BLaER1 treated with 17β-estradiol and CSF1 and Interleukin-3, amounts not matched to agents 10 nM and 100 nM (cell line): ENCODE results near the gene PNPLA1.

Experiments
- H3K27ac ChIP-seq, 11 experiments: shearing (Covaris generic); formaldehyde crosslinking; 2 replicates each; pipeline ENCODE4 v1.8.1; 2022
- H3K27me3 ChIP-seq, 11 experiments: shearing (Covaris generic); formaldehyde crosslinking; 2 replicates each; pipeline ENCODE4 v1.8.1; 2022
- H3K36me3 ChIP-seq, 11 experiments: shearing (Covaris generic); formaldehyde crosslinking; 2 replicates each; pipeline ENCODE4 v1.8.1; 2022
- H3K4me1 ChIP-seq, 10 experiments: shearing (Covaris generic); formaldehyde crosslinking; 2 replicates each; pipeline ENCODE4 v1.8.1; 2022
- H3K4me2 ChIP-seq, 11 experiments: shearing (Covaris generic); formaldehyde crosslinking; 2 replicates each; pipeline ENCODE4 v1.8.1; 2022
- H3K4me3 ChIP-seq, 10 experiments: shearing (Covaris generic); formaldehyde crosslinking; 2 replicates each; pipeline ENCODE4 v1.8.1; 2022
- H3K9ac ChIP-seq, 11 experiments: shearing (Covaris generic); formaldehyde crosslinking; 2 replicates each; pipeline ENCODE4 v1.8.1; 2022
- H3K9me3 ChIP-seq, 11 experiments: shearing (Covaris generic); formaldehyde crosslinking; replicated peaks in 1 of 11; 2 replicates each; pipeline ENCODE4 v1.8.1; 2022
- H4K20me1 ChIP-seq, 11 experiments: shearing (Covaris generic); formaldehyde crosslinking; 2 replicates each; pipeline ENCODE4 v1.8.1; 2022
- Cebpa-rat ChIP-seq, 11 experiments: shearing (Covaris generic); IDR thresholded peaks; 2 replicates each; pipeline ENCODE4 v1.8.1; 2022

PNPLA1 gene

DNA sequence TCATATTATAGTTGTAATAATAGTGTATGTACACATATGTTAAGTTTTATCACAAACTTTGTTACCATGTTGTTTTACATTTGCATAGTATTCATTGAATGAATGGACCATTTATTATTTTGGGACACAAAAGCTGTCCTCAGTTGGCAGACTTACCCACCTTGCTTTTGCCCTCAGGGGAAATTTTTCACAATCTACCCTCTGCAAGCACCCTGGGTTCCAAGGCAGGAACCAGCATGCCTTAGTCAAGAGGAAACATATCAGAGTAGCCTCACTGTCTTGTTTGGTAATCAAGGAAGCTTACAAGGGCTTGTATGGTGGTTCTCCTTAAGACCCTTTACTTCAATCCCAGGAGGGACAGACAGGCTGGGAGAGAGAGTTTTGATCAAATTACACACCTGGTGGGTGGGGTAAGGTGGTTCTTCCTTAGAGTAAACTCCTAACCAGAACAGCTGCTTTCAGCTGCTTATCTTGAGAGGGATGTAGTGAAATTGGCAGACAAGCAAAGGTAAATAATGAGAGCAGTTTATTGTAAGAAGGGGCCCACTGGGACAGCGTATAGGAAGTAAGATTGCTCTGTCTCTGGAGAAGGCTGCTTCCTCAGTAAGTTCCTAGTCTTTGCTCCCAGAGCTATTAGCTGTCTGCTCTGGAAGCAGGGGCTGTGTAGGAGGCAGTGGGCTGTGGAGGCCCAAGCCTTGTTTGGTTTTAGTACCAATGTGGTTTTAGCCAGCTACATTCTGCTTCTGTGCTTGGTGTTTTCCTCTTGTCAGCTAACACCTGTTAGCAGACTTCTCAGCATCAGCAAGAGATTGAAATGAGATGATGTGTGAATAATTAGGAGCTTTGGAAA is 42.3 kb upstream of the PNPLA1 start:
- Histone ChIP-seq H3K4me3 (no peak overlapping the region), H3K4me1 (peaks cover 23 to 62% (median 53%) of the 10 kb centered on the region in 10 experiments), H3K36me3 (peaks cover 84 to 100% (median 95%) of the 10 kb centered on the region in 11 experiments), H3K9ac (peak overlapping the region in 2 of 11 experiments; percentile 19 to 34; a peak in 3 of 22 replicates), H4K20me1 (peaks cover 0 to 32% (median 10%) of the 10 kb centered on the region in 11 experiments; a peak in 11 of 22 replicates), H3K4me2 (peak overlapping the region; percentile 5 to 69 (median 64); a peak in 16 of 22 replicates), H3K9me3 (no peaks in the 10 kb centered on the region), H3K27ac (0 out of 22 replicates have a peak overlapping the region, but pooled peaks of 3 of the 11 experiments have one; percentile 1 to 29 (median 6)), H3K27me3 (no peaks in the 10 kb centered on the region)
- TF ChIP-seq Cebpa-rat (IDR thresholded peaks at IDR 0.05), result no peak

DNA sequence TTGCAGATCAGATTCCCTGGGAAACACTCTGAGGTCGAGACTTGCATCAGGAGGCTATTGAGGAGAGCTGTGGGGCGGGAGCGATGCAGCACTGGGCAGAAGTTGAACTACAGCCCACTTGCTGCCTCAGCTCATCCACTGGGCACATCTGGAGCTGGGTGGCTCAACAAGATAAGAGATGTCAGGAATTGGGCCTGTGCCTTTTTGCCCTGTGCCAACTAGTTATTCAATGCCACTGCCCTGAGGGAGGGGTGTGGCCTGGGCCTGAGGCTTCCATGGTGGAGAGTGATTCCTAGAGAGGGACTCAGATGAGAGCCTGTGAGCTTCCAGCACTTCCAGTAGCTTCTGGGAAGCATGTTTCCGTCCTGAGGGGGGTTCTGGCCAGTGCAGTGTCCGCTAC is 40.6 kb upstream of the PNPLA1 start:
- peaks cover 20 to 61% (median 52%) of the 10 kb centered on the region in 10 experiments for H3K4me1 ChIP-seq
- H4K20me1 ChIP-seq, result peaks cover 0 to 30% (median 10%) of the 10 kb centered on the region in 11 experiments; a peak in 10 of 22 replicates
- H3K36me3 ChIP-seq, result peaks cover 83 to 100% (median 94%) of the 10 kb centered on the region in 11 experiments
- no peak overlapping the region for H3K9ac ChIP-seq
- no peak for TF ChIP-seq Cebpa-rat (IDR thresholded peaks at IDR 0.05)
- peak overlapping the region in 2 of 11 experiments; percentile 66 to 67; a peak in 1 of 22 replicates for H3K4me2 ChIP-seq
- no peak overlapping the region for H3K4me3 ChIP-seq
- H3K9me3 ChIP-seq, result no peaks in the 10 kb centered on the region
- no peak overlapping the region for H3K27ac ChIP-seq
- no peaks in the 10 kb centered on the region for H3K27me3 ChIP-seq

DNA sequence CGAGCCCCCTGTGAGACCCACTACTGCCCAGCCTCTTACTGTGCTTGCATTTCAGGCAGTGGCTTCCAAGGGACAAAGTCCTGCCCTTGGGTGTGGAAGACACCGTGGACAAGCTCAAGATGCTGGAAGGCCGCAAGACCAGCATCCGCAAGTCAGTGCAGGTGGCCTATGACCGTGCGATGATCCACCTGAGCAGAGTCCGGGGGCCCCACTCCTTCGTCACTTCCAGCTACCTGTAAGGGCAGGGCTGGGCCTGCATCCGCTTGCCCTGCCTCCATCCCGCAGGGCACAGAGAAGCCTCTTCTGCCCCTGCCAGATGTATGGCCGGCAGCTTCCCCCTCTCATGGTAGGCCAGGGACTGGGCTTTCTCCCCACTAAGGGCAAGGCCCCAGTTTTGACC is 39.5 kb upstream of the PNPLA1 start:
- 0 out of 22 replicates have a peak overlapping the region, but pooled peaks of 3 of the 11 experiments have one; percentile 4 to 20 (median 11) for H3K27ac ChIP-seq
- H3K36me3 ChIP-seq, result peaks cover 71 to 90% (median 83%) of the 10 kb centered on the region in 11 experiments
- TF ChIP-seq Cebpa-rat (IDR thresholded peaks at IDR 0.05), result no peak
- peaks cover 10 to 60% (median 52%) of the 10 kb centered on the region in 10 experiments for H3K4me1 ChIP-seq
- H3K4me2 ChIP-seq, result peak overlapping the region in 8 of 11 experiments; percentile 18 to 69 (median 58); a peak in 14 of 22 replicates
- no peaks in the 10 kb centered on the region for H3K9me3 ChIP-seq
- peaks cover 0 to 28% (median 10%) of the 10 kb centered on the region in 11 experiments; a peak in 10 of 22 replicates for H4K20me1 ChIP-seq
- 0 out of 20 replicates have a peak overlapping the region, but pooled peaks of 1 of the 10 experiments have one; percentile 2 for H3K4me3 ChIP-seq
- no peaks in the 10 kb centered on the region for H3K27me3 ChIP-seq
- H3K9ac ChIP-seq, result peak overlapping the region in 2 of 11 experiments; percentile 11 to 41; a peak in 2 of 22 replicates

DNA sequence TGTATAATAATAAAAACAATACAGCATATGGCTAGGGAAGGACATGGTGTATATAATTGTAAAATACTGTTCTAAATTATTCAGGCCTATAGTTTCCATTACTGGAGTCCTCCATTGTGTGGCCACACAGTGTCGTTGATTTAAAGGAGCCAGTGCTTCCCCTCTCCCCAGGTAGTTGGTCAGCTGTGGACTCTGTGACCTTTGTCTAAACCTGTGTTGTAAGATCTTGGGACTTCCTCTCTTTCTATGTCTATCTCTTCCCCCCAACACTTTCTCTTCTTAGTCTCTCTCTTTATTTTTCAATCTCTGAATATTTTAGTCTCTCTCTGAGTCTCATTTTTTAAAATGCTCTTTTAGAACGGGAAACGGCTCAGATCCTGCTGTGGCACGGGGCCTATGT is 37.7 kb upstream of the PNPLA1 start:
- Histone ChIP-seq H3K9ac (no peak overlapping the region), H4K20me1 (peaks cover 0 to 21% (median 10%) of the 10 kb centered on the region in 11 experiments; a peak in 10 of 22 replicates), H3K4me2 (peak overlapping the region in 1 of 11 experiments; percentile 67; a peak in 2 of 22 replicates), H3K27me3 (no peaks in the 10 kb centered on the region), H3K9me3 (no peaks in the 10 kb centered on the region), H3K4me1 (peaks cover 14 to 52% (median 45%) of the 10 kb centered on the region in 10 experiments), H3K4me3 (no peak overlapping the region), H3K27ac (no peak overlapping the region), H3K36me3 (peaks cover 56 to 79% (median 72%) of the 10 kb centered on the region in 11 experiments)
- TF ChIP-seq Cebpa-rat (IDR thresholded peaks at IDR 0.05), result no peak

DNA sequence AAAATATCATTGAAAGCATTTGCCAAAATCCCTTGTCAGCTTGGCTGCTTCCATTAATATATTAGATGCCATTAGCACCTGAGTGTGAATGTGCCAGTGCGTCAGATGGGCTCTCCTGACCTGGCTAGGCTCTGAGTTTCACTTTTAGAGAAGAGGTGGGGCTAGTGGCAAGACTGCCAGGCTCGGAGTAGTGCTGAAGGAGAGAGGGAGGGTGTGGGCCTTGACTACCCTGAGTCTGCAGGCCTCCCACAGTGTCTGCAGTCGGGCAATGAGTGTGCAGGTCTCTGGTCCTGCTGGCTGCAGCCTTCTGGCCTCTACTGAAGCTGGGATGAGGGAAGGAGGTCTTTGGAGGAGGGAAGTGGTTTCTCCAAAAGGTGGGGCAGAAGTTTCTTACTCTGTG is 34.6 kb upstream of the PNPLA1 start:
- Histone ChIP-seq H3K4me3 (no peak overlapping the region), H3K4me2 (peak overlapping the region in 2 of 11 experiments; percentile 14 to 29; a peak in 2 of 22 replicates), H3K9me3 (peaks cover 0 to 23% (median 10%) of the 10 kb centered on the region in 11 experiments; a peak in 9 of 22 replicates), H4K20me1 (peaks cover 0 to 3% (median 0%) of the 10 kb centered on the region in 11 experiments; a peak in 3 of 22 replicates), H3K9ac (no peak overlapping the region), H3K27ac (no peak overlapping the region), H3K4me1 (peaks cover 12 to 30% (median 25%) of the 10 kb centered on the region in 10 experiments), H3K36me3 (peaks cover 35 to 53% (median 42%) of the 10 kb centered on the region in 11 experiments), H3K27me3 (no peaks in the 10 kb centered on the region)
- no peak for TF ChIP-seq Cebpa-rat (IDR thresholded peaks at IDR 0.05)

DNA sequence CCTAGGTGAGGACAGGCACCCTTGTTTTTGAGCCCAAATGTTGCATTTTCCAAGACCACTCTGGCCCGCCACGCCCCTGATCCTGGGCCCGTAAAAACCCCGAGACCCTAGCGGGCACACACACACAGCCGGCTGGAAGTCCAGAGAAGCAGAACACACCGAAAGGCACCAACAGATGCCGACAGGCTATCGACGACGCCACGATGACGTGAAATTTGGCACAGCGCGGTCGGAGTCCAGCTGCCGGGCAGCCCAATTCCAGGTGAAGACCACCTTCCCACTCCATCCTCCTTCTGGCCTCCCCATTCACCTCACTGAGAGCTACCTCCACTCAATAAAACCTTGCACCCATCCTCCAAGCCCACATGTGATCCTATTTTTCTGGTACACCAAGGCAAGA is 34.0 kb upstream of the PNPLA1 start:
- Histone ChIP-seq H3K4me3 (no peak overlapping the region), H3K4me1 (peaks cover 11 to 33% (median 20%) of the 10 kb centered on the region in 10 experiments), H3K27me3 (no peaks in the 10 kb centered on the region), H3K9me3 (peaks cover 0 to 23% (median 10%) of the 10 kb centered on the region in 11 experiments; a peak in 9 of 22 replicates), H3K27ac (no peak overlapping the region), H3K4me2 (0 out of 22 replicates have a peak overlapping the region, but pooled peaks of 2 of the 11 experiments have one; percentile 14 to 29), H3K36me3 (peaks cover 30 to 47% (median 36%) of the 10 kb centered on the region in 11 experiments), H4K20me1 (no peaks in the 10 kb centered on the region; a peak in 2 of 22 replicates), H3K9ac (no peak overlapping the region)
- TF ChIP-seq Cebpa-rat (IDR thresholded peaks at IDR 0.05), result no peak

DNA sequence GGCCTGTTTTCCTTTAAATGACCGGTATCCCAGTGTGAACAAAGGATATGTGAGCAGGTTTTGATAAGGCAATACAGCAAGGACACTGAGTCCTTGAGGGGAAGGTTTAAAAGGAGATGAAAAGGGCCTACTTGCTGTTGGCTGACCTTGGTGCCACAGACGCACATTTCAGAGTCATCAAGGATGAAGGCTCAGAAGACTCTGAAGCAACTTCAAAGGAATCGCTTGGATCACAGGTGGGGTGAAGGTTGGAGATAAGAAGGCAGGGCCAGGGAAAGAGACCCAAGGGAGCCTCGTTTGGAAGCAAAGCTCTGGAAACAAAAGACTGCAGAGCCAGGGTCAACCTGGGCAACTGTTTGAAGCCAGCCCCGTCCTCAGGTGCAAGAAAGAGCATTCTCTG is 30.1 kb upstream of the PNPLA1 start:
- TF ChIP-seq Cebpa-rat (IDR thresholded peaks at IDR 0.05), result no peak
- Histone ChIP-seq H3K4me3 (no peak overlapping the region), H3K4me2 (peak overlapping the region in 6 of 11 experiments; percentile 2 to 33 (median 6); a peak in 4 of 22 replicates), H3K9me3 (peaks cover 0 to 28% (median 10%) of the 10 kb centered on the region in 11 experiments; a peak in 9 of 22 replicates), H3K36me3 (peaks cover 0 to 11% (median 0%) of the 10 kb centered on the region in 11 experiments; a peak in 2 of 22 replicates), H4K20me1 (no peaks in the 10 kb centered on the region; a peak in 1 of 22 replicates), H3K9ac (no peak overlapping the region), H3K27me3 (no peaks in the 10 kb centered on the region), H3K27ac (no peak overlapping the region), H3K4me1 (peaks cover 39 to 59% (median 48%) of the 10 kb centered on the region in 10 experiments)

DNA sequence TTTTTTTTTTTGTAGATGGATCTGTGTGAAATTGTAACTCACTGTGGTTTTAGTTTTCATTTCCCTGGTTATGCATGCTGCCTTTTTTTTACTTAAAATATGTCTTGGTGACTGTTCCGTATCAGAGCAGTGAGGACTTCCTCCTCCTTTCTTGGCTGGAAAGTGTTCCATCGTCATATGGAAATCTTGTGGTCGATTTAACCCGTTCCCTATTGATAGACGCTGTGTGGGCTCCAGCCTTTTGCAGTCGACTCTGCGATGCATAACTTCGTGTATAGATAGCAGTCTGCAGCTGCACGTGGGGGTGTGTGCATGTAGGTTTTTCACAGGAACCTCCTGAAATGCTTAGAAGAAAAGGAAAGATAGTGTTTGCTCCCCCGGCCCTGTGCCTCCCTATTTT is 28.1 kb upstream of the PNPLA1 start:
- Histone ChIP-seq H3K9ac (peak overlapping the region in 7 of 11 experiments; percentile 3 to 58 (median 45); a peak in 8 of 22 replicates), H3K9me3 (peaks cover 0 to 28% (median 10%) of the 10 kb centered on the region in 11 experiments; a peak in 9 of 22 replicates), H3K27me3 (no peaks in the 10 kb centered on the region), H3K4me2 (peak overlapping the region; percentile 76 to 98 (median 87)), H3K4me1 (peaks cover 51 to 68% (median 65%) of the 10 kb centered on the region in 10 experiments), H4K20me1 (no peaks in the 10 kb centered on the region; a peak in 1 of 22 replicates), H3K27ac (peak overlapping the region in 10 of 11 experiments; percentile 3 to 60 (median 52); a peak in 14 of 22 replicates), H3K36me3 (no peaks in the 10 kb centered on the region), H3K4me3 (peak overlapping the region in 8 of 10 experiments; percentile 24 to 43 (median 30); a peak in 12 of 20 replicates)
- TF ChIP-seq Cebpa-rat (IDR thresholded peaks at IDR 0.05), result no peak
